NCI-H82 treated with DMSO at 0.1 percent for 48 hours (cell line): Measurements from ENCODE around the gene TMEM59.
"Not testable (repeated sequence)": the region's sequence is repeated elsewhere in the genome, so short reads cannot be mapped to it uniquely, and the experiment has no call there.

ENCODE experiments used
- DNase-seq: peaks from one replicate; lab custom pipeline; 2025; ENCODE audit not compliant: unreplicated experiment; lab: John Stamatoyannopoulos, UW

The TMEM59 gene

GRCh38 chr1:54053745-54054437, 887 bp upstream of the TMEM59 start:
- peak; percentile 68 for DNase-seq

- DNase-seq = no peak
Observed at GRCh38 chr1:54052431-54052933, 522 bp downstream of the TMEM59 start.

GRCh38 chr1:54051933-54052430, 1.0 kb downstream of the TMEM59 start:
- DNase-seq = no peak

GRCh38 chr1:54050435-54050834, 2.6 kb downstream of the TMEM59 start:
- not testable (repeated sequence) for DNase-seq

- no peak for DNase-seq
Observed at GRCh38 chr1:54047384-54048305, 5.4 kb downstream of the TMEM59 start.

GRCh38 chr1:54046671-54047383, 6.2 kb downstream of the TMEM59 start:
- no peak for DNase-seq

GRCh38 chr1:54045496-54045895, 7.5 kb downstream of the TMEM59 start:
- DNase-seq = no peak

GRCh38 chr1:54041806-54042205, 11.2 kb downstream of the TMEM59 start:
- no peak for DNase-seq

GRCh38 chr1:54037476-54037875, 15.5 kb downstream of the TMEM59 start:
- no peak for DNase-seq

- DNase-seq = no peak
Observed at GRCh38 chr1:54028306-54029251, 24.4 kb downstream of the TMEM59 start.

- DNase-seq = no peak
Observed at GRCh38 chr1:54027848-54028247, 25.2 kb downstream of the TMEM59 start.

GRCh38 chr1:54024811-54025210, 28.2 kb downstream of the TMEM59 start:
- DNase-seq = not testable (repeated sequence)

- DNase-seq = no peak
Observed at GRCh38 chr1:54024358-54024757, 28.6 kb downstream of the TMEM59 start.

GRCh38 chr1:54019562-54020176, 33.3 kb downstream of the TMEM59 start:
- not testable (repeated sequence) for DNase-seq

- DNase-seq = no peak
Observed at GRCh38 chr1:54018635-54019034, 34.4 kb downstream of the TMEM59 start.

- DNase-seq = no peak
Observed at GRCh38 chr1:54017979-54018378, 35.0 kb downstream of the TMEM59 start, which contains the start of gene LDLRAD1. TSS of gene LDLRAD1 (minus strand) at chr1:54018186. CDS start at chr1:54018112, 74 bp downstream.

GRCh38 chr1:54016343-54017282, 36.4 kb downstream of the TMEM59 start:
- DNase-seq = no peak

GRCh38 chr1:54014009-54014629, 38.9 kb downstream of the TMEM59 start:
- no peak for DNase-seq
